ENCODE results near the gene LRRC7. TPM values are rescaled to one million over a fixed set of nuclear protein-coding genes. Genes with fewer than 3 reads are reported as not detected.

The LRRC7 gene
- total and polyA plus RNA-seq, 2 experiments from 2014 or later: 1.2 TPM; not detected in 1

DNA sequence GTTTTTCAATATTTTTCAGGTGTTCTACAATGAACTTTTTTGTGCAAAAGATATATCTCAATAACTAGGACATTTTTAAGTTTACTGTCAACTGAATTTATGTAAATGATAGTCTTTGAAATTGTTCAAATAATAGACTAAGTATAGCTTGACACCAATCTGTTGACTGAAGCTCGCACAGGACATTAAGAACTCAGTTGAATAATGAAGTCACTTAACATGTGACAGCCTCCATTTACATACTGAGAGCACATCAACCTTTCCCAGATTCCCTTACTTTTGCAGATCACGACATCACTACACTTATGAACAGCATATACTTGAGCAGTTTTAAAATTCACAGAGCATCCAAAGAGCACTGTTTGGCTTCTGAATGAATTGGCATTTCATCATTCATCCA lies 268.2 kb downstream of the LRRC7 start:
- ATAC-seq: no peak
- H3K27ac Mint-ChIP-seq: no peak overlapping the region; the same call in 1 of the 2 replicates

More for the DNA sequence above, 268.2 kb downstream of the LRRC7 start:
- H3K27me3 ChIP-seq (ENCODE audit: insufficient read depth): no peaks in the 10 kb centered on the region
- H2AFZ ChIP-seq: no peak overlapping the region
- no peaks in the 10 kb centered on the region for H3K36me3 Mint-ChIP-seq (ENCODE audit: low read depth)
- H3K4me3 ChIP-seq: no peak overlapping the region
- no peak overlapping the region for H3K27ac ChIP-seq (ENCODE audit: low read depth)
- H4K20me1 ChIP-seq (replicated peaks; ENCODE audit: insufficient read depth): no peaks in the 10 kb centered on the region
- H3K27me3 Mint-ChIP-seq (ENCODE audit: insufficient read depth, low read depth, poor library complexity): no peaks in the 10 kb centered on the region
- no peak overlapping the region for H3K4me3 Mint-ChIP-seq
- H3K9me2 ChIP-seq (ENCODE audit: insufficient read depth): no peaks in the 10 kb centered on the region
- no peaks in the 10 kb centered on the region for H3K4me1 ChIP-seq (ENCODE audit: insufficient read depth)
- H3K79me2 ChIP-seq (replicated peaks; ENCODE audit: insufficient read depth): no peaks in the 10 kb centered on the region
- H3F3A ChIP-seq (replicated peaks; ENCODE audit: low read depth): no peaks in the 10 kb centered on the region
- no peaks in the 10 kb centered on the region for H3K9me3 Mint-ChIP-seq
- no peak for DNase-seq (ENCODE audit: low spot score)
- no peak for TF ChIP-seq EZH2 (IDR thresholded peaks at IDR 0.05; ENCODE audit: low read depth, unreplicated experiment)
- TF ChIP-seq JUNB (IDR thresholded peaks at IDR 0.05; ENCODE audit: unreplicated experiment): no peak
- no peak for TF ChIP-seq CREB1 (CRISPR knock-in tag; IDR thresholded peaks at IDR 0.05; ENCODE audit: low read depth)
- no peak for TF ChIP-seq ZNF331 (CRISPR knock-in tag; IDR thresholded peaks at IDR 0.05; ENCODE audit: low read depth)
- no peak for TF ChIP-seq CTCF (conservative IDR thresholded peaks at IDR 0.05; ENCODE audit: low read depth in 2 of 2)
- TF ChIP-seq, protein P1, sequence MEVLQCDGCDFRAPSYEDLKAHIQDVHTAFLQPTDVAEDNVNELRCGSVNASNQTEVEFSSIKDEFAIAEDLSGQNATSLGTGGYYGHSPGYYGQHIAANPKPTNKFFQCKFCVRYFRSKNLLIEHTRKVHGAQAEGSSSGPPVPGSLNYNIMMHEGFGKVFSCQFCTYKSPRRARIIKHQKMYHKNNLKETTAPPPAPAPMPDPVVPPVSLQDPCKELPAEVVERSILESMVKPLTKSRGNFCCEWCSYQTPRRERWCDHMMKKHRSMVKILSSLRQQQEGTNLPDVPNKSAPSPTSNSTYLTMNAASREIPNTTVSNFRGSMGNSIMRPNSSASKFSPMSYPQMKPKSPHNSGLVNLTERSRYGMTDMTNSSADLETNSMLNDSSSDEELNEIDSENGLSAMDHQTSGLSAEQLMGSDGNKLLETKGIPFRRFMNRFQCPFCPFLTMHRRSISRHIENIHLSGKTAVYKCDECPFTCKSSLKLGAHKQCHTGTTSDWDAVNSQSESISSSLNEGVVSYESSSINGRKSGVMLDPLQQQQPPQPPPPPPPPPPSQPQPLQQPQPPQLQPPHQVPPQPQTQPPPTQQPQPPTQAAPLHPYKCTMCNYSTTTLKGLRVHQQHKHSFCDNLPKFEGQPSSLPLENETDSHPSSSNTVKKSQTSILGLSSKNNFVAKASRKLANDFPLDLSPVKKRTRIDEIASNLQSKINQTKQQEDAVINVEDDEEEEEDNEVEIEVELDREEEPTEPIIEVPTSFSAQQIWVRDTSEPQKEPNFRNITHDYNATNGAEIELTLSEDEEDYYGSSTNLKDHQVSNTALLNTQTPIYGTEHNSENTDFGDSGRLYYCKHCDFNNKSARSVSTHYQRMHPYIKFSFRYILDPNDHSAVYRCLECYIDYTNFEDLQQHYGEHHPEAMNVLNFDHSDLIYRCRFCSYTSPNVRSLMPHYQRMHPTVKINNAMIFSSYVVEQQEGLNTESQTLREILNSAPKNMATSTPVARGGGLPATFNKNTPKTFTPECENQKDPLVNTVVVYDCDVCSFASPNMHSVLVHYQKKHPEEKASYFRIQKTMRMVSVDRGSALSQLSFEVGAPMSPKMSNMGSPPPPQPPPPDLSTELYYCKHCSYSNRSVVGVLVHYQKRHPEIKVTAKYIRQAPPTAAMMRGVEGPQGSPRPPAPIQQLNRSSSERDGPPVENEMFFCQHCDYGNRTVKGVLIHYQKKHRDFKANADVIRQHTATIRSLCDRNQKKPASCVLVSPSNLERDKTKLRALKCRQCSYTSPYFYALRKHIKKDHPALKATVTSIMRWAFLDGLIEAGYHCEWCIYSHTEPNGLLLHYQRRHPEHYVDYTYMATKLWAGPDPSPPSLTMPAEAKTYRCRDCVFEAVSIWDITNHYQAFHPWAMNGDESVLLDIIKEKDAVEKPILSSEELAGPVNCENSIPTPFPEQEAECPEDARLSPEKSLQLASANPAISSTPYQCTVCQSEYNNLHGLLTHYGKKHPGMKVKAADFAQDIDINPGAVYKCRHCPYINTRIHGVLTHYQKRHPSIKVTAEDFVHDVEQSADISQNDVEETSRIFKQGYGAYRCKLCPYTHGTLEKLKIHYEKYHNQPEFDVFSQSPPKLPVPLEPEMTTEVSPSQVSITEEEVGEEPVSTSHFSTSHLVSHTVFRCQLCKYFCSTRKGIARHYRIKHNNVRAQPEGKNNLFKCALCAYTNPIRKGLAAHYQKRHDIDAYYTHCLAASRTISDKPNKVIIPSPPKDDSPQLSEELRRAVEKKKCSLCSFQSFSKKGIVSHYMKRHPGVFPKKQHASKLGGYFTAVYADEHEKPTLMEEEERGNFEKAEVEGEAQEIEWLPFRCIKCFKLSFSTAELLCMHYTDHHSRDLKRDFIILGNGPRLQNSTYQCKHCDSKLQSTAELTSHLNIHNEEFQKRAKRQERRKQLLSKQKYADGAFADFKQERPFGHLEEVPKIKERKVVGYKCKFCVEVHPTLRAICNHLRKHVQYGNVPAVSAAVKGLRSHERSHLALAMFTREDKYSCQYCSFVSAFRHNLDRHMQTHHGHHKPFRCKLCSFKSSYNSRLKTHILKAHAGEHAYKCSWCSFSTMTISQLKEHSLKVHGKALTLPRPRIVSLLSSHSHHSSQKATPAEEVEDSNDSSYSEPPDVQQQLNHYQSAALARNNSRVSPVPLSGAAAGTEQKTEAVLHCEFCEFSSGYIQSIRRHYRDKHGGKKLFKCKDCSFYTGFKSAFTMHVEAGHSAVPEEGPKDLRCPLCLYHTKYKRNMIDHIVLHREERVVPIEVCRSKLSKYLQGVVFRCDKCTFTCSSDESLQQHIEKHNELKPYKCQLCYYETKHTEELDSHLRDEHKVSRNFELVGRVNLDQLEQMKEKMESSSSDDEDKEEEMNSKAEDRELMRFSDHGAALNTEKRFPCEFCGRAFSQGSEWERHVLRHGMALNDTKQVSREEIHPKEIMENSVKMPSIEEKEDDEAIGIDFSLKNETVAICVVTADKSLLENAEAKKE (CRISPR knock-in tag; IDR thresholded peaks at IDR 0.05): no peak
- no peak for TF ChIP-seq ZNF114 (CRISPR knock-in tag; IDR thresholded peaks at IDR 0.05)
- TF ChIP-seq EZH2phosphoT487 (IDR thresholded peaks at IDR 0.05; ENCODE audit: unreplicated experiment): no peak
- TF ChIP-seq, protein P2, sequence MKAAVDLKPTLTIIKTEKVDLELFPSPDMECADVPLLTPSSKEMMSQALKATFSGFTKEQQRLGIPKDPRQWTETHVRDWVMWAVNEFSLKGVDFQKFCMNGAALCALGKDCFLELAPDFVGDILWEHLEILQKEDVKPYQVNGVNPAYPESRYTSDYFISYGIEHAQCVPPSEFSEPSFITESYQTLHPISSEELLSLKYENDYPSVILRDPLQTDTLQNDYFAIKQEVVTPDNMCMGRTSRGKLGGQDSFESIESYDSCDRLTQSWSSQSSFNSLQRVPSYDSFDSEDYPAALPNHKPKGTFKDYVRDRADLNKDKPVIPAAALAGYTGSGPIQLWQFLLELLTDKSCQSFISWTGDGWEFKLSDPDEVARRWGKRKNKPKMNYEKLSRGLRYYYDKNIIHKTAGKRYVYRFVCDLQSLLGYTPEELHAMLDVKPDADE (IDR thresholded peaks at IDR 0.05): no peak
- no peak overlapping the region for H3K4me2 ChIP-seq
- no peaks in the 10 kb centered on the region for H3K36me3 ChIP-seq (ENCODE audit: insufficient read depth)
- peaks cover 3% of the 10 kb centered on the region; the same call in 1 of the 3 replicates for H3K4me1 Mint-ChIP-seq
